HK-2 (cell line): ENCODE data around the gene ZNF148.
A peak's percentile ranks its signal among the peaks of the same experiment; 100 is the strongest.

Experiments
- DNase-seq: peaks from one replicate; pipeline ENCODE4 v3.0.0-alpha.2; 2018; ENCODE audit not compliant: unreplicated experiment

Gene ZNF148

GRCh38 chr3:125220183-125220582 is 154.9 kb downstream of the ZNF148 start:
- DNase-seq, result no peak

- DNase-seq, result no peak
Observed at GRCh38 chr3:125219261-125219701, 155.8 kb downstream of the ZNF148 start.

- no peak for DNase-seq
Observed at GRCh38 chr3:125214738-125215137, 160.4 kb downstream of the ZNF148 start.

- DNase-seq, result no peak
Observed at GRCh38 chr3:125213946-125214542, 161.1 kb downstream of the ZNF148 start.

GRCh38 chr3:125213364-125213755 is 161.8 kb downstream of the ZNF148 start:
- no peak for DNase-seq

- peak; percentile 57 for DNase-seq
Observed at GRCh38 chr3:125212509-125213363, 162.4 kb downstream of the ZNF148 start, which contains the start of gene SLC12A8. Gene SLC12A8, minus strand, starts transcription at chr3:125212748. Its CDS starts 1,399 bp downstream, at chr3:125211349.

GRCh38 chr3:125212091-125212508 is 163.0 kb downstream of the ZNF148 start:
- peak; percentile 57 for DNase-seq

GRCh38 chr3:125211523-125212090 is 163.5 kb downstream of the ZNF148 start:
- no peak for DNase-seq

- DNase-seq, result no peak
Observed at GRCh38 chr3:125207949-125208568, 167.1 kb downstream of the ZNF148 start.

GRCh38 chr3:125207507-125207906 is 167.6 kb downstream of the ZNF148 start:
- no peak for DNase-seq

- DNase-seq, result no peak
Observed at GRCh38 chr3:125206934-125207333, 168.2 kb downstream of the ZNF148 start.

GRCh38 chr3:125203731-125204130 is 171.4 kb downstream of the ZNF148 start:
- no peak for DNase-seq

GRCh38 chr3:125202197-125202596 is 172.9 kb downstream of the ZNF148 start:
- no peak for DNase-seq

- DNase-seq, result no peak
Observed at GRCh38 chr3:125200731-125201139, 174.4 kb downstream of the ZNF148 start.

GRCh38 chr3:125194849-125195601 is 180.1 kb downstream of the ZNF148 start:
- DNase-seq, result no peak

- DNase-seq, result no peak
Observed at GRCh38 chr3:125194061-125194848, 180.9 kb downstream of the ZNF148 start.

- no peak for DNase-seq
Observed at GRCh38 chr3:125192190-125193035, 182.7 kb downstream of the ZNF148 start.

- peak; percentile 17 for DNase-seq
Observed at GRCh38 chr3:125191730-125192129, 183.4 kb downstream of the ZNF148 start.

GRCh38 chr3:125191256-125191655 is 183.9 kb downstream of the ZNF148 start:
- no peak for DNase-seq

- DNase-seq, result no peak
Observed at GRCh38 chr3:125190786-125191185, 184.3 kb downstream of the ZNF148 start.
